Measurements from ENCODE around the gene RNF215. TPM values are rescaled to one million over a fixed set of nuclear protein-coding genes. Genes with fewer than 3 reads are reported as not detected.

The RNF215 gene
- 12.2 and 14.2 TPM in 2 replicates for total RNA-seq (2014; rRNA removed; shearing (Covaris generic))
- polyA plus RNA-seq (2015; cell fraction: cytosol; rRNA removed) = 17.1 and 23.9 TPM in 2 replicates
- polyA plus RNA-seq (2015; cell fraction: nucleus; rRNA removed) = 102 and 175 TPM in 2 replicates

- in situ Hi-C loops (cut with HindIII; ENCODE audit: low pct_unique_long_range_greater_than_20kb, low sequenced_read_pairs) = loop anchor here (25.0 kb wide), 1 partner anchor 100 kb away; the partner anchor contains the start of gene CASTOR1
- DNase-seq (ENCODE audit: low read depth, low spot score) = peak; percentile 80
Observed at GRCh38 chr22:30386960-30387827, at the start of gene RNF215. RNF215 (minus strand) TSS chr22:30387411; CDS start chr22:30387313, 98 bp downstream.

GRCh38 chr22:30436196-30436595, 49.0 kb upstream of the RNF215 start:
- in situ Hi-C loops (cut with HindIII; ENCODE audit: low pct_unique_long_range_greater_than_20kb, low sequenced_read_pairs) = no loop called here
- no peak for DNase-seq (ENCODE audit: low read depth, low spot score)

- DNase-seq (ENCODE audit: low read depth, low spot score) = no peak
- in situ Hi-C loops (cut with HindIII; ENCODE audit: low pct_unique_long_range_greater_than_20kb, low sequenced_read_pairs) = no loop called here
Observed at GRCh38 chr22:30435674-30436126, 48.5 kb upstream of the RNF215 start.

GRCh38 chr22:30434843-30435242, 47.6 kb upstream of the RNF215 start:
- no peak for DNase-seq (ENCODE audit: low read depth, low spot score)
- in situ Hi-C loops (cut with HindIII; ENCODE audit: low pct_unique_long_range_greater_than_20kb, low sequenced_read_pairs) = no loop called here

GRCh38 chr22:30433773-30434172, 46.6 kb upstream of the RNF215 start:
- no peak for DNase-seq (ENCODE audit: low read depth, low spot score)
- in situ Hi-C loops (cut with HindIII; ENCODE audit: low pct_unique_long_range_greater_than_20kb, low sequenced_read_pairs) = no loop called here

GRCh38 chr22:30433227-30433626, 46.0 kb upstream of the RNF215 start:
- no peak for DNase-seq (ENCODE audit: low read depth, low spot score)
- in situ Hi-C loops (cut with HindIII; ENCODE audit: low pct_unique_long_range_greater_than_20kb, low sequenced_read_pairs) = no loop called here

GRCh38 chr22:30432520-30432919, 45.3 kb upstream of the RNF215 start:
- DNase-seq (ENCODE audit: low read depth, low spot score) = no peak
- in situ Hi-C loops (cut with HindIII; ENCODE audit: low pct_unique_long_range_greater_than_20kb, low sequenced_read_pairs) = no loop called here

GRCh38 chr22:30432096-30432495, 44.9 kb upstream of the RNF215 start:
- in situ Hi-C loops (cut with HindIII; ENCODE audit: low pct_unique_long_range_greater_than_20kb, low sequenced_read_pairs) = no loop called here

GRCh38 chr22:30430933-30431332, 43.7 kb upstream of the RNF215 start:
- in situ Hi-C loops (cut with HindIII; ENCODE audit: low pct_unique_long_range_greater_than_20kb, low sequenced_read_pairs) = no loop called here
- no peak for DNase-seq (ENCODE audit: low read depth, low spot score)

More at GRCh38 chr22:30432096-30432495, 44.9 kb upstream of the RNF215 start:
- no peak for DNase-seq (ENCODE audit: low read depth, low spot score)

GRCh38 chr22:30429887-30430286, 42.7 kb upstream of the RNF215 start:
- DNase-seq (ENCODE audit: low read depth, low spot score) = no peak
- in situ Hi-C loops (cut with HindIII; ENCODE audit: low pct_unique_long_range_greater_than_20kb, low sequenced_read_pairs) = loop anchor here (10.0 kb wide), 1 partner anchor 105 kb away; the partner anchor contains the start of gene TBC1D10A

- in situ Hi-C loops (cut with HindIII; ENCODE audit: low pct_unique_long_range_greater_than_20kb, low sequenced_read_pairs) = loop anchor here (10.0 kb wide), 1 partner anchor 103 kb away; the partner anchor contains the start of gene TBC1D10A
- peak; percentile 53 for DNase-seq (ENCODE audit: low read depth, low spot score)
Observed at GRCh38 chr22:30427871-30428270, 40.7 kb upstream of the RNF215 start.

- in situ Hi-C loops (cut with HindIII; ENCODE audit: low pct_unique_long_range_greater_than_20kb, low sequenced_read_pairs) = loop anchor here (10.0 kb wide), 1 partner anchor 102 kb away; the partner anchor contains the start of gene TBC1D10A
- peak; percentile 93 for DNase-seq (ENCODE audit: low read depth, low spot score)
Observed at GRCh38 chr22:30426388-30427353, 39.5 kb upstream of the RNF215 start.

GRCh38 chr22:30425616-30426387, 38.6 kb upstream of the RNF215 start, which contains the start of gene MTFP1:
MTFP1 (plus strand) TSS chr22:30425768; CDS start chr22:30425880, 112 bp downstream.
- DNase-seq (ENCODE audit: low read depth, low spot score) = peak; percentile 80
- in situ Hi-C loops (cut with HindIII; ENCODE audit: low pct_unique_long_range_greater_than_20kb, low sequenced_read_pairs) = loop anchor here (10.0 kb wide), 1 partner anchor 101 kb away; the partner anchor contains the start of gene TBC1D10A

GRCh38 chr22:30425327-30425615, 38.1 kb upstream of the RNF215 start:
- in situ Hi-C loops (cut with HindIII; ENCODE audit: low pct_unique_long_range_greater_than_20kb, low sequenced_read_pairs) = loop anchor here (10.0 kb wide), 1 partner anchor 100 kb away; the partner anchor contains the start of gene TBC1D10A
- DNase-seq (ENCODE audit: low read depth, low spot score) = no peak

- DNase-seq (ENCODE audit: low read depth, low spot score) = peak; percentile 34
- in situ Hi-C loops (cut with HindIII; ENCODE audit: low pct_unique_long_range_greater_than_20kb, low sequenced_read_pairs) = loop anchor here (10.0 kb wide), 1 partner anchor 100 kb away; the partner anchor contains the start of gene TBC1D10A
Observed at GRCh38 chr22:30424534-30425326, 37.5 kb upstream of the RNF215 start.

GRCh38 chr22:30423959-30424533, 36.8 kb upstream of the RNF215 start:
- DNase-seq (ENCODE audit: low read depth, low spot score) = peak; percentile 100
- in situ Hi-C loops (cut with HindIII; ENCODE audit: low pct_unique_long_range_greater_than_20kb, low sequenced_read_pairs) = loop anchor here (10.0 kb wide), 1 partner anchor 99 kb away; the partner anchor contains the start of gene TBC1D10A
